ENCODE data around the gene PRRC2A. TPM values are rescaled to one million over a fixed set of nuclear protein-coding genes. Genes with fewer than 3 reads are reported as not detected.
A peak's percentile ranks its signal among the peaks of the same experiment; 100 is the strongest.

Gene PRRC2A
- total RNA-seq, 2 experiments from 2014 or later: 206 to 215 TPM

- CTCF ChIA-PET: interaction anchor here (1.0 kb wide), 1 partner anchor 76 kb away, joined by 3 read pairs; no protein-coding TSS in a partner anchor
- no peak overlapping the region for H3K27ac ChIP-seq (ENCODE audit: low read depth in 1 of 2, low read length in 2 of 2)
- H3K36me3 Mint-ChIP-seq (ENCODE audit: low read depth): peaks cover 94% of the 10 kb centered on the region
Measured at GRCh38 chr6:31626952-31627351, 6.4 kb downstream of the PRRC2A start.

GRCh38 chr6:31627690-31628287 is 7.3 kb downstream of the PRRC2A start:
- TF ChIP-seq CTCF (IDR thresholded peaks at IDR 0.05): no peak
- Mint-ChIP-seq H3K4me3 (no peak overlapping the region), H3K4me1 (ENCODE audit: low read depth) (peaks cover 1% of the 10 kb centered on the region), H3K36me3 (ENCODE audit: low read depth) (peaks cover 94% of the 10 kb centered on the region), H3K27ac (peak overlapping the region; percentile 6), H3K9me3 (no peaks in the 10 kb centered on the region), H3K27me3 (no peaks in the 10 kb centered on the region)
- H3K9me3 ChIP-seq (ENCODE audit: control insufficient read depth in 1 of 2, insufficient read depth in 1 of 2, low read length in 2 of 2): no peaks in the 10 kb centered on the region
- H3K27ac ChIP-seq (ENCODE audit: low read depth in 1 of 2, low read length in 2 of 2): no peak overlapping the region
- no peak overlapping the region for H3K4me3 ChIP-seq (ENCODE audit: low read length)
- intact Hi-C loops (cut with DNase I, micrococcal nuclease): no loop called here
- CTCF ChIA-PET: no interaction called here
- peaks cover 3% of the 10 kb centered on the region for H3K4me1 ChIP-seq (ENCODE audit: insufficient read depth, low read length)
- POLR2A ChIA-PET: interaction anchor here (1.0 to 1.5 kb wide), 3 partner anchors 11 to 24 kb away, joined by 3 to 4 read pairs (median 3); no protein-coding TSS in a partner anchor
- DNase-seq: no peak
- peaks cover 100% of the 10 kb centered on the region for H3K36me3 ChIP-seq (ENCODE audit: insufficient read depth, low read length)
- no peak for ATAC-seq (ENCODE audit: poor library complexity)
- H3K27me3 ChIP-seq (ENCODE audit: control insufficient read depth in 1 of 2, insufficient read depth in 2 of 2, low read length in 2 of 2): no peaks in the 10 kb centered on the region

More at GRCh38 chr6:31626952-31627351, 6.4 kb downstream of the PRRC2A start:
- Histone ChIP-seq H3K27me3 (ENCODE audit: control insufficient read depth in 1 of 2, insufficient read depth in 2 of 2, low read length in 2 of 2) (no peaks in the 10 kb centered on the region), H3K4me1 (ENCODE audit: insufficient read depth, low read length) (peaks cover 8% of the 10 kb centered on the region), H3K36me3 (ENCODE audit: insufficient read depth, low read length) (peaks cover 96% of the 10 kb centered on the region), H3K9me3 (ENCODE audit: control insufficient read depth in 1 of 2, insufficient read depth in 1 of 2, low read length in 2 of 2) (no peaks in the 10 kb centered on the region), H3K4me3 (ENCODE audit: low read length) (no peak overlapping the region)
- ATAC-seq (ENCODE audit: poor library complexity): no peak
- peak overlapping the region; percentile 6 for H3K27ac Mint-ChIP-seq
- POLR2A ChIA-PET: interaction anchor here (1.0 to 1.5 kb wide), 3 partner anchors 11 to 25 kb away, joined by 3 to 4 read pairs (median 3); no protein-coding TSS in a partner anchor
- no peaks in the 10 kb centered on the region for H3K9me3 Mint-ChIP-seq
- intact Hi-C loops (cut with DNase I, micrococcal nuclease): no loop called here
- TF ChIP-seq CTCF (IDR thresholded peaks at IDR 0.05): no peak
- peaks cover 10% of the 10 kb centered on the region for H3K4me1 Mint-ChIP-seq (ENCODE audit: low read depth)
- no peaks in the 10 kb centered on the region for H3K27me3 Mint-ChIP-seq
- H3K4me3 Mint-ChIP-seq: no peak overlapping the region
- no peak for DNase-seq

- TF ChIP-seq CTCF (IDR thresholded peaks at IDR 0.05): no peak
- Histone ChIP-seq H3K4me3 (ENCODE audit: low read length) (no peak overlapping the region), H3K27me3 (ENCODE audit: control insufficient read depth in 1 of 2, insufficient read depth in 2 of 2, low read length in 2 of 2) (no peaks in the 10 kb centered on the region), H3K36me3 (ENCODE audit: insufficient read depth, low read length) (peaks cover 100% of the 10 kb centered on the region), H3K9me3 (ENCODE audit: control insufficient read depth in 1 of 2, insufficient read depth in 1 of 2, low read length in 2 of 2) (no peaks in the 10 kb centered on the region), H3K4me1 (ENCODE audit: insufficient read depth, low read length) (peaks cover 2% of the 10 kb centered on the region), H3K27ac (ENCODE audit: low read depth in 1 of 2, low read length in 2 of 2) (no peak overlapping the region)
- no peak for ATAC-seq (ENCODE audit: poor library complexity)
- H3K4me1 Mint-ChIP-seq (ENCODE audit: low read depth): no peaks in the 10 kb centered on the region
- POLR2A ChIA-PET: interaction anchor here (2.1 kb wide), 1 partner anchor 23 kb away, joined by 6 read pairs; the partner anchor contains the start of gene BAG6
- H3K4me3 Mint-ChIP-seq: no peak overlapping the region
- H3K9me3 Mint-ChIP-seq: no peaks in the 10 kb centered on the region
- H3K27me3 Mint-ChIP-seq: no peaks in the 10 kb centered on the region
- DNase-seq: no peak
- intact Hi-C loops (cut with DNase I, micrococcal nuclease): no loop called here
- peaks cover 97% of the 10 kb centered on the region for H3K36me3 Mint-ChIP-seq (ENCODE audit: low read depth)
- no peak overlapping the region for H3K27ac Mint-ChIP-seq
- CTCF ChIA-PET: interaction anchor here (0.6 kb wide), 1 partner anchor 77 kb away, joined by 4 read pairs; no protein-coding TSS in a partner anchor
Measured at GRCh38 chr6:31629014-31629413, 8.5 kb downstream of the PRRC2A start.

Data from CD4-positive, alpha-beta T cell (primary cell).